Activated naive CD4-positive, alpha-beta T cell treated with Interleukin-2 at 50 U/mL for 16 hours (primary cell): ENCODE data around the gene HACL1.

Source experiments
- DNase-seq: peaks from one replicate; pipeline ENCODE4 v3.0.0-alpha.2; 2020

The HACL1 gene

GRCh38 chr3:15522016-15522415 is 79.4 kb downstream of the HACL1 start:
- DNase-seq: no peak

- DNase-seq: no peak
Measured at GRCh38 chr3:15521573-15521965, 79.8 kb downstream of the HACL1 start, which contains the start of gene COLQ. TSS of gene COLQ (minus strand) at chr3:15521706. CDS start at chr3:15521625, 81 bp downstream.

- no peak for DNase-seq
Measured at GRCh38 chr3:15520804-15521572, 80.4 kb downstream of the HACL1 start.

- peak; percentile 39 for DNase-seq
Measured at GRCh38 chr3:15520185-15520584, 81.2 kb downstream of the HACL1 start.

GRCh38 chr3:15519096-15519495 is 82.3 kb downstream of the HACL1 start:
- DNase-seq: no peak

- DNase-seq: no peak
Measured at GRCh38 chr3:15514663-15515340, 86.6 kb downstream of the HACL1 start.

GRCh38 chr3:15513810-15514662 is 87.3 kb downstream of the HACL1 start:
- DNase-seq: no peak

GRCh38 chr3:15513116-15513515 is 88.3 kb downstream of the HACL1 start:
- DNase-seq: no peak

GRCh38 chr3:15512166-15512565 is 89.2 kb downstream of the HACL1 start:
- no peak for DNase-seq

- no peak for DNase-seq
Measured at GRCh38 chr3:15511156-15511555, 90.2 kb downstream of the HACL1 start.
